ENCODE results near the gene KRAS.

- TF ChIP-seq POLR2A (IDR thresholded peaks at IDR 0.05; ENCODE audit: low read depth, low read length) (no peak), POLR2AphosphoS5 (IDR thresholded peaks at IDR 0.05; ENCODE audit: low read depth, low read length) (no peak), TAF1 (IDR thresholded peaks at IDR 0.05; ENCODE audit: borderline replicate concordance, low read depth, low read length) (no peak)
Measured at GRCh38 chr12:25271486-25272098, 20.9 kb upstream of the KRAS start.

All from GM12892 (cell line).